ENCODE data around the gene ATXN2.
"Not testable (repeated sequence)": the region's sequence is repeated elsewhere in the genome, so short reads cannot be mapped to it uniquely, and the experiment has no call there.

ATXN2 gene

DNA sequence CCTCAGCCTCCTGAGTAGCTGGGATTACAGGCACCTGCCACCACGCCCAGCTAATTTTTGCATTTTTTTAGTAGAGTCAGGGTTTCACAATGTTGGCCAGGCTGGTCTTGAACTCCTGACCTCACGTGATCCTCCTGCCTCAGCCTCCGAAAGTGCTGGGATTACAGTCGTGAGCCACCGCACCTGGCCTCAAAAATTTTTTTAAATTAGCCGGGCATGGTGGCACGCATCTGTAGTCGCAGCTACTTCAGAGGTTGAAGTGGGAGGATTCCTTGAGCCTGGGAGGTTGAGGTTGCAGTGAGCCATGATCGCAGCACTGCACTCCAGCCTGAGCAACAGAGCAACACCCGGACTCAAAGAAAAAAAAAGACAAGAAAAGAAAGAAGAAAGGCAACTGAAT is 18.7 kb upstream of the ATXN2 start:
- not testable (repeated sequence) for H2BK120ac ChIP-seq (ENCODE audit: low read depth, low read length); H2AFZ ChIP-seq (ENCODE audit: low read depth, low read length); H4K91ac ChIP-seq (ENCODE audit: low read length); H3K4me3 ChIP-seq (ENCODE audit: insufficient read depth in 1 of 2, low read depth in 1 of 2, low read length in 2 of 2); H2BK12ac ChIP-seq (ENCODE audit: low read length in 2 of 2); H3K27ac ChIP-seq (ENCODE audit: low read length, poor library complexity, severe bottlenecking); H3K4me2 ChIP-seq (ENCODE audit: low read length, poor library complexity, severe bottlenecking); H2BK5ac ChIP-seq (ENCODE audit: low read depth, low read length, poor library complexity, severe bottlenecking); H4K8ac ChIP-seq (ENCODE audit: low read length); H3K4me1 ChIP-seq (ENCODE audit: control insufficient read depth, insufficient read depth, low read depth, low read length); H3K79me1 ChIP-seq (replicated peaks; ENCODE audit: low read length, poor library complexity, severe bottlenecking); H3K18ac ChIP-seq (ENCODE audit: low read depth in 1 of 2, low read length in 2 of 2); H3K9me3 ChIP-seq (ENCODE audit: control insufficient read depth, low read length); H3K14ac ChIP-seq (ENCODE audit: low read length in 2 of 2); H3K36me3 ChIP-seq (ENCODE audit: control insufficient read depth in 1 of 2, insufficient read depth in 2 of 2, low read depth in 1 of 2, low read length in 2 of 2); H3K9ac ChIP-seq (ENCODE audit: low read length); H3K27me3 ChIP-seq (ENCODE audit: control insufficient read depth in 1 of 2, insufficient read depth in 1 of 2, low read length in 2 of 2); H3K23ac ChIP-seq (ENCODE audit: low read length in 2 of 2); H2AK5ac ChIP-seq (ENCODE audit: low read length, severe bottlenecking); DNase-seq; H3K4ac ChIP-seq (ENCODE audit: low read depth in 1 of 2, low read length in 2 of 2); H2BK15ac ChIP-seq (ENCODE audit: low read depth, poor library complexity, severe bottlenecking)
- 93% methylated on average over 8 of the region's 10 CpGs for WGBS

DNA sequence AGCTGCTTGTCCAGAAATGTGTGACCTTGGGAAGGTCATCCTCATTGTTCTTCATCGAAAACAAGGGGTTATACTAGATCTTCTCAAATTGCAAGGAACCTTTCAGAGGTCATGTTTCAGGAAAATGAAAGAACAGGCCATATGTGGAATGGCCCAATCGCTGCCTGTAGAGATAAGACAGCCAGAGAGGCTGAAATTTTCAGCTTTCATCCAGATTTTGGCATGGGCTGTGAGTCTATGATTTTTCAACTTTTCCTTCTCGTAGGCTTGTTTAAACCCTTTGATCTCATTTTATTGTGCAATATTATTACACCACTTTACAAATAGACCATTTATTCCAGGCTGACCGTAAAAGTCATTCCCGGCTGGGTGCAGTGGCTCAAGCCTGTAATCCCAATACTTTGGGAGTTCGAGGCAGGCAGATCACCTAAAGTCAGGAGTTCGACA is 17.1 kb upstream of the ATXN2 start:
- Histone ChIP-seq H2BK12ac (ENCODE audit: low read length in 2 of 2) (no peak overlapping the region), H4K91ac (ENCODE audit: low read length) (no peak overlapping the region), H2BK120ac (ENCODE audit: low read depth, low read length) (no peak overlapping the region), H2BK5ac (ENCODE audit: low read depth, low read length, poor library complexity, severe bottlenecking) (no peak overlapping the region), H4K8ac (ENCODE audit: low read length) (no peak overlapping the region), H3K27me3 (ENCODE audit: control insufficient read depth in 1 of 2, insufficient read depth in 1 of 2, low read length in 2 of 2) (no peaks in the 10 kb centered on the region), H3K4me3 (ENCODE audit: insufficient read depth in 1 of 2, low read depth in 1 of 2, low read length in 2 of 2) (no peak overlapping the region), H2AK5ac (ENCODE audit: low read length, severe bottlenecking) (no peak overlapping the region), H2AFZ (ENCODE audit: low read depth, low read length) (no peak overlapping the region), H3K4me1 (ENCODE audit: control insufficient read depth, insufficient read depth, low read depth, low read length) (peaks cover 2% of the 10 kb centered on the region), H3K18ac (ENCODE audit: low read depth in 1 of 2, low read length in 2 of 2) (no peak overlapping the region), H3K79me1 (replicated peaks; ENCODE audit: low read length, poor library complexity, severe bottlenecking) (peaks cover 1% of the 10 kb centered on the region), H3K27ac (ENCODE audit: low read length, poor library complexity, severe bottlenecking) (no peak overlapping the region), H3K23ac (ENCODE audit: low read length in 2 of 2) (no peak overlapping the region), H2BK15ac (ENCODE audit: low read depth, poor library complexity, severe bottlenecking) (no peak overlapping the region), H3K9ac (ENCODE audit: low read length) (no peak overlapping the region), H3K14ac (ENCODE audit: low read length in 2 of 2) (no peak overlapping the region), H3K4me2 (ENCODE audit: low read length, poor library complexity, severe bottlenecking) (no peak overlapping the region), H3K36me3 (ENCODE audit: control insufficient read depth in 1 of 2, insufficient read depth in 2 of 2, low read depth in 1 of 2, low read length in 2 of 2) (no peaks in the 10 kb centered on the region), H3K9me3 (ENCODE audit: control insufficient read depth, low read length) (no peaks in the 10 kb centered on the region), H3K4ac (ENCODE audit: low read depth in 1 of 2, low read length in 2 of 2) (no peak overlapping the region)
- DNase-seq: no peak
- 88% methylated on average over 7 of the region's 7 CpGs for WGBS

DNA sequence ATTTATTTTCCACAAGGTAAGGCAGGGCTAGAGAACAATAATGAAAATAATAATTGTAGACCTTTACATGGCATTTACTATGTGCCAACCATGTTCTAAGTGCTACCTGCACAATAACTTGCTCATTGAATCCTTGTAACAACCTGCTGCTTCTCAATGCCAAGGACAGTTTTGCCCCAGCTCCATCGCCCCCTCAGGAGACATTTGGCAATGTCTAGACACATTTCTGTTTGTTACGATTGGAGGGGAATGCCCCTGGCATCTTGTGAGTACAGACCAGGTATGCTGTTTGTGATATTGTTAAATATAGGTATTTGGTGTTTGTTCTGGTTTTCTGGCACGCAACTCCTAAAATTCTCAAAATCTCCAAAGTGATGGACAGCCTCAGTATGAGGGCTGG is 8.1 kb upstream of the ATXN2 start:
- Histone ChIP-seq H3K23ac (ENCODE audit: low read length in 2 of 2) (no peak overlapping the region), H3K36me3 (ENCODE audit: control insufficient read depth in 1 of 2, insufficient read depth in 2 of 2, low read depth in 1 of 2, low read length in 2 of 2) (no peaks in the 10 kb centered on the region), H3K27ac (ENCODE audit: low read length, poor library complexity, severe bottlenecking) (no peak overlapping the region), H3K18ac (ENCODE audit: low read depth in 1 of 2, low read length in 2 of 2) (no peak overlapping the region), H4K8ac (ENCODE audit: low read length) (no peak overlapping the region), H3K4ac (ENCODE audit: low read depth in 1 of 2, low read length in 2 of 2) (no peak overlapping the region), H2AK5ac (ENCODE audit: low read length, severe bottlenecking) (no peak overlapping the region), H2AFZ (ENCODE audit: low read depth, low read length) (no peak overlapping the region), H3K14ac (ENCODE audit: low read length in 2 of 2) (no peak overlapping the region), H3K9me3 (ENCODE audit: control insufficient read depth, low read length) (no peaks in the 10 kb centered on the region), H3K9ac (ENCODE audit: low read length) (no peak overlapping the region), H3K27me3 (ENCODE audit: control insufficient read depth in 1 of 2, insufficient read depth in 1 of 2, low read length in 2 of 2) (no peaks in the 10 kb centered on the region), H2BK12ac (ENCODE audit: low read length in 2 of 2) (no peak overlapping the region), H4K91ac (ENCODE audit: low read length) (no peak overlapping the region), H3K4me2 (ENCODE audit: low read length, poor library complexity, severe bottlenecking) (no peak overlapping the region), H3K4me3 (ENCODE audit: insufficient read depth in 1 of 2, low read depth in 1 of 2, low read length in 2 of 2) (no peak overlapping the region), H2BK5ac (ENCODE audit: low read depth, low read length, poor library complexity, severe bottlenecking) (no peak overlapping the region), H2BK15ac (ENCODE audit: low read depth, poor library complexity, severe bottlenecking) (no peak overlapping the region), H3K4me1 (ENCODE audit: control insufficient read depth, insufficient read depth, low read depth, low read length) (no peaks in the 10 kb centered on the region), H2BK120ac (ENCODE audit: low read depth, low read length) (no peak overlapping the region), H3K79me1 (replicated peaks; ENCODE audit: low read length, poor library complexity, severe bottlenecking) (peaks cover 2% of the 10 kb centered on the region)
- DNase-seq: no peak
- WGBS: 89% methylated on average over 2 of the region's 3 CpGs

DNA sequence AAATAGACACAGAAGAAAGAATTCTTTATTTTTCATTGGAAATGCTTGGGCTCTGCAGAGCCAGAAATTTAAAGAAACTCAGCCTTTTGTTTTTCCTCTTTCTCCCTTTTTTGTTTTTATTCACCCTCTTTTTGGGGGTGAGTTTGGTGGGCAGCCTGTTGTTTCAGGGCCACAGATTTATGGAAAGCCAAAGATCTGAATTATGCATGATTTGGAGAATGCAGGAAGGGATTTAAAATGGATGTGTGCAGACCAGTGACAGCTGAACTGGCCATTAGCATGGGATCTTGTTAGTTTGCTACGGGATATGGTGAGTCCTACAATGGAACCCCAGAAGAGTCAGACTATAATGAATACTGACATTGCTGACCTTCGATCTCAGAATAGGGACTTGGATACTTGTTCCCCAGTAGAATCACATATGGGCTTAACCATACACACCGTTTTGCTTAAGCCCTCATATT is 7.7 kb upstream of the ATXN2 start:
- Histone ChIP-seq H4K8ac (ENCODE audit: low read length) (no peak overlapping the region), H3K4ac (ENCODE audit: low read depth in 1 of 2, low read length in 2 of 2) (no peak overlapping the region), H3K4me1 (ENCODE audit: control insufficient read depth, insufficient read depth, low read depth, low read length) (no peaks in the 10 kb centered on the region), H3K18ac (ENCODE audit: low read depth in 1 of 2, low read length in 2 of 2) (no peak overlapping the region), H2BK15ac (ENCODE audit: low read depth, poor library complexity, severe bottlenecking) (no peak overlapping the region), H3K4me3 (ENCODE audit: insufficient read depth in 1 of 2, low read depth in 1 of 2, low read length in 2 of 2) (no peak overlapping the region), H3K4me2 (ENCODE audit: low read length, poor library complexity, severe bottlenecking) (no peak overlapping the region), H2BK12ac (ENCODE audit: low read length in 2 of 2) (no peak overlapping the region), H3K9me3 (ENCODE audit: control insufficient read depth, low read length) (no peaks in the 10 kb centered on the region), H3K9ac (ENCODE audit: low read length) (no peak overlapping the region), H3K23ac (ENCODE audit: low read length in 2 of 2) (no peak overlapping the region), H2BK5ac (ENCODE audit: low read depth, low read length, poor library complexity, severe bottlenecking) (no peak overlapping the region), H2AK5ac (ENCODE audit: low read length, severe bottlenecking) (no peak overlapping the region), H3K14ac (ENCODE audit: low read length in 2 of 2) (no peak overlapping the region), H2BK120ac (ENCODE audit: low read depth, low read length) (no peak overlapping the region), H3K27me3 (ENCODE audit: control insufficient read depth in 1 of 2, insufficient read depth in 1 of 2, low read length in 2 of 2) (no peaks in the 10 kb centered on the region), H3K36me3 (ENCODE audit: control insufficient read depth in 1 of 2, insufficient read depth in 2 of 2, low read depth in 1 of 2, low read length in 2 of 2) (no peaks in the 10 kb centered on the region), H4K91ac (ENCODE audit: low read length) (no peak overlapping the region), H2AFZ (ENCODE audit: low read depth, low read length) (no peak overlapping the region), H3K79me1 (replicated peaks; ENCODE audit: low read length, poor library complexity, severe bottlenecking) (peaks cover 3% of the 10 kb centered on the region), H3K27ac (ENCODE audit: low read length, poor library complexity, severe bottlenecking) (no peak overlapping the region)
- WGBS: 100% methylated on average over 2 of the region's 3 CpGs
- DNase-seq: no peak

Data from mesenchymal stem cell (in vitro differentiated cells and primary cell).